Activated T-cell treated with anti-CD3 and anti-CD28 coated beads, Interleukin-2, amount 50 U/mL, for 24 hours (primary cell): ENCODE measurements around the gene ARHGAP32.

ENCODE experiments used
- DNase-seq: peaks from one replicate; pipeline ENCODE4 v3.0.0-alpha.2; 2020
- H3K27ac Mint-ChIP-seq: 2 replicates; pipeline ENCODE4 v1.8.0; 2020; ENCODE audit warnings: mild to moderate bottlenecking, mixed read lengths
- H3K27me3 Mint-ChIP-seq: 2 replicates; pipeline ENCODE4 v1.8.0; 2020; ENCODE audit warnings: mixed read lengths
- H3K36me3 Mint-ChIP-seq: 2 replicates; pipeline ENCODE4 v1.8.0; 2020; ENCODE audit warnings: low read depth, mixed read lengths
- H3K4me1 Mint-ChIP-seq: 2 replicates; pipeline ENCODE4 v1.8.0; 2020; ENCODE audit warnings: low read depth, mixed read lengths
- H3K4me3 Mint-ChIP-seq: 2 replicates; pipeline ENCODE4 v1.8.0; 2020; ENCODE audit warnings: mild to moderate bottlenecking, moderate library complexity, mixed read lengths
- H3K9me3 Mint-ChIP-seq: 2 replicates; pipeline ENCODE4 v1.8.0; 2020; ENCODE audit warnings: mixed read lengths

The ARHGAP32 gene

DNA sequence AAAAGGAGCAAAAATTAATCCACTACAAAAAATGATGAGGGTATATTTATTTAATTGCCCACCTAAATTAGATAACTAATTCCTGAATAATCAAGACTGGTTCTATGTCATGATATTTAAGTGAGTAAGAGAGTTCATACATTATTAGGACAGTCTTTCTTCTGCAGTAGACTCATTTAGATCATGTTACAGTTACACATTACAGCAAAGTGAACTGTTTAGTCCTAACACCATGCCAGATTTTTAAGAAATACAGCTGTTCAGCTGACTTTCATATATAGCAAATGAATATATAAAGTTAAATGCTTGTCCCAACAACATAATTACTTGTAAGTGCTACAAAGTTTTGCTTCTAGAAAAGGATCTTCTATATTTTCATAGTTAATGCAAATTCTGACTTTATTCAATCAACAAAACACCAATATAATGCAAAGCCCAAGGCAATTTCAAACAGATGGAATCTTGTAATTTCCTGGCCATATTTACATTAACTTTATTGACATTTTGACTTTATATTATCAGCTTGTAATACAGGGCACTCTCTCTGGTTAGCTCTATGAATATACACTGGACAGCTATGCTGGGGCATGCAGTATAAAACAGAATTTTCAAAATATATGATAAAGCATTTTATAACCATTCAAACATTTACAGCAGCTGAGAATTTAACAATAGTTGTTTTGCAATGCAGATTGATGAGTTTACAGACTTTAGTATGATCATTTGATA, 203.7 kb downstream of the ARHGAP32 start:
- Mint-ChIP-seq H3K27me3 (no peaks in the 10 kb centered on the region), H3K27ac (no peak overlapping the region), H3K4me3 (no peak overlapping the region), H3K4me1 (peaks cover 5% of the 10 kb centered on the region), H3K9me3 (peaks cover 2% of the 10 kb centered on the region), H3K36me3 (no peaks in the 10 kb centered on the region)
- DNase-seq = no peak

DNA sequence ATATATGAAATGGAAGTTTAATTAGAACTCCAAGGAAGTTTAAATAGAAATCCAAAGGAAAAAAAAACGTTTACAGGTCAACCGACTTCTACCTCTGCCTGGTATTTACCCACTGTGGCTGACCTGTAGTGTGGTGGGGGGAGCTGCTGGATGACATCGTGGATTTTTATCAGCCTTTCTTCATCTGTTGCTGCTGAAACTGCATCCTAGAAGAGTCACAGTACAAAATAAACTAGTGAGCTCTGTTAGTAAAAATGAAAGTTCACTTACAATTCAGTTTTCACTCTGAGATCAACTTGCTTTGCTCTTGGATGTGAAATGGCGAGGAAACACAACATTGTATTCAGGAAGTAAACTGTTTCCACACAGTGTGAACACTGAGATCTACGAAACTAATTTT, 206.2 kb downstream of the ARHGAP32 start:
- no peak for DNase-seq
- no peaks in the 10 kb centered on the region for H3K27me3 Mint-ChIP-seq
- H3K36me3 Mint-ChIP-seq = peaks cover 4% of the 10 kb centered on the region
- no peak overlapping the region for H3K27ac Mint-ChIP-seq
- H3K4me3 Mint-ChIP-seq = no peak overlapping the region
- H3K4me1 Mint-ChIP-seq = peaks cover 4% of the 10 kb centered on the region
- peaks cover 2% of the 10 kb centered on the region for H3K9me3 Mint-ChIP-seq

- H3K4me1 Mint-ChIP-seq = peaks cover 4% of the 10 kb centered on the region
- H3K27me3 Mint-ChIP-seq = no peaks in the 10 kb centered on the region
- H3K27ac Mint-ChIP-seq = no peak overlapping the region
- DNase-seq = no peak
- H3K4me3 Mint-ChIP-seq = no peak overlapping the region
- H3K36me3 Mint-ChIP-seq = peaks cover 8% of the 10 kb centered on the region
- H3K9me3 Mint-ChIP-seq = no peaks in the 10 kb centered on the region
Measured at GRCh38 chr11:128983023-128983422, 209.1 kb downstream of the ARHGAP32 start.

DNA sequence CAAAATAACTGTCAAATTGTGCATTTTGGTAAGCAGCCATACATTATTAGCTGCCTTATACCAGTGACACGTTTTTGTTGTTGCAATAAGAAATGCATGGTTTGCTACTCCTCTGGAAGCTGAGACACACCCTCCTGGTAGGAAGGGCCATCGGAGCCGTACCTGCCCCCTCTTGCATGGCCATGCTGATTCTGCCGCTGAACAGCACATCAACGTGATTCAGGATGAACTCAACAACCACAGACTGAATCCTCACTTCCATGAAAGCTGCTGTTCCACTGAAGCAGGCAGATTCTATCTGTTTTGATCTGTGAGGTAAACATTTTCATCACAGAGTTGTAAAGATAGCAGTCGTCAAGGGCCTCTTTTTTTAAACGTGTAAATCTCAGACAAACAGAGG, 210.9 kb downstream of the ARHGAP32 start:
- DNase-seq = no peak
- H3K36me3 Mint-ChIP-seq = peaks cover 8% of the 10 kb centered on the region
- no peaks in the 10 kb centered on the region for H3K27me3 Mint-ChIP-seq
- peaks cover 4% of the 10 kb centered on the region for H3K4me1 Mint-ChIP-seq
- no peak overlapping the region for H3K27ac Mint-ChIP-seq
- H3K9me3 Mint-ChIP-seq = no peaks in the 10 kb centered on the region
- H3K4me3 Mint-ChIP-seq = no peak overlapping the region

DNA sequence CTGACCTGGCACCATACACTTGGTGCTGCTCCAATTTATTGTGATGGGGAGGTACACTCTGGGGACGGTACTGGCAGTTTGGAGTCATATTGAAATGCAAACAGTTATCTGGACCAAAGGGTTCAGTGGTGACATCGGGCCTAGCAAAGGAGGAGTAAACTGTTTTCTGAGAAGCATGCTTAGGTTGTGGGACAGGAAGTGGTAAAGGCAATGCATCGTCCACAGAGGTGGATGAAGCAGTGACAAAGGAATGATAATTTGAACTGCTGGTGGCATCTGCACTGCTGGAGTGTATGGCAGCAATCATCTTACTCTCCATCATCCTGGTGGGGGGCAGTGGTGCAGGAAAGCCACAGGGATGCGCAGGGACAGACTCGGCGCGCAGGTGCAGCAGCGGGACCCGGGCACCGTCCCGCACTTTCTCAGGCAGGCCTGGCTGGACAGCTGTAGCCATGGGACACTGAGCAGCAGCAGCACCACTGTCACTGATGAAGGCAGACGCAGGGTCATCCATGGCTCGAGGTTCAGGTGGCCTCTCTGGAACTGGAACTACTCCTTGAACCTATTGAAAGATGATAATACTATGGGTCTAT, 221.4 kb downstream of the ARHGAP32 start:
- Mint-ChIP-seq H3K27me3 (no peaks in the 10 kb centered on the region), H3K4me1 (peaks cover 7% of the 10 kb centered on the region), H3K9me3 (no peaks in the 10 kb centered on the region), H3K27ac (no peak overlapping the region), H3K4me3 (no peak overlapping the region), H3K36me3 (peaks cover 30% of the 10 kb centered on the region)
- DNase-seq = no peak

DNA sequence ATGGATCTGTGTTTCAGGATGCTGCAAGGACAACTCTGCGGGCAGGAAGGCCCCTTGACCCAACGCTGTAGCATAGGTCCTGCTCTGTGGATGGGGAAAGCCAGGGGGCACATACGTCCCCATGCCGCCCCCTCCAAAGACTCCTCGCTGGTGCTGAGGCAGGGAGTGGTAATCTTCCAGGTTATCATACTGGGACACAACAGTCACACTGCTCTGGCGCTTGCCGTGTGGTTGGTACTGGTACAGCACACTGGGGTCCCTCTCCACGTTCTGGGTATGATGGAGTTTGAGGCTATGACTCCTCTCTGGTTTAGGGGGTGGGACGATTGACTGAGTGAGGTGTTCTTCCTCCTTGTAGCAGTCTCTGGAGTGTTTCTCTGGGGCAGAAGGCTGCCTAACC, 223.2 kb downstream of the ARHGAP32 start:
- Mint-ChIP-seq H3K9me3 (no peaks in the 10 kb centered on the region), H3K36me3 (peaks cover 30% of the 10 kb centered on the region), H3K27ac (no peak overlapping the region), H3K4me3 (no peak overlapping the region), H3K27me3 (no peaks in the 10 kb centered on the region), H3K4me1 (peaks cover 24% of the 10 kb centered on the region)
- no peak for DNase-seq

- DNase-seq = no peak
- H3K9me3 Mint-ChIP-seq = no peaks in the 10 kb centered on the region
- H3K27ac Mint-ChIP-seq = no peak overlapping the region
- H3K4me3 Mint-ChIP-seq = no peak overlapping the region
- H3K27me3 Mint-ChIP-seq = no peaks in the 10 kb centered on the region
- peaks cover 33% of the 10 kb centered on the region for H3K4me1 Mint-ChIP-seq
- H3K36me3 Mint-ChIP-seq = peaks cover 23% of the 10 kb centered on the region
Measured at GRCh38 chr11:128967578-128967977, 224.5 kb downstream of the ARHGAP32 start.

DNA sequence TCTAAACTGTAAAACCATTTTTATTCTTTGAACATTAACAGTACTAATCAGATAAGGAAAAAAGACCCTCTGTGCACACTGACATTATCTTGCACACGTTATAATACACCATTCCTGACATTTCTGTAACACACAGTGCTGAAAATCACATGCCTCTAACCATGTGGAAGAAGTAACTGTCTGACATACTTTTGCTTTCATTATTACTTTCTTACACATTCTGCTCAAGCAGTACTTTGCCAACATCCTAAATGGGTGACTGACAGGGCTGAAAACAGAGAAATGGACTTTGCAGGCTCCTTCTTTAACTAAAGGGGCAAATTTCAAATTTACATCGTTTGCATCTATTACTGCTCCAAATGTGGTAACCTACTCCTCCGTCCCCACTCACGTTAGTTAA, 226.6 kb downstream of the ARHGAP32 start:
- H3K4me1 Mint-ChIP-seq = peaks cover 29% of the 10 kb centered on the region
- no peak for DNase-seq
- H3K4me3 Mint-ChIP-seq = no peak overlapping the region
- peaks cover 11% of the 10 kb centered on the region for H3K36me3 Mint-ChIP-seq
- no peaks in the 10 kb centered on the region for H3K9me3 Mint-ChIP-seq
- peak overlapping the region; percentile 46 for H3K27ac Mint-ChIP-seq
- no peaks in the 10 kb centered on the region for H3K27me3 Mint-ChIP-seq

- Mint-ChIP-seq H3K9me3 (no peaks in the 10 kb centered on the region), H3K36me3 (peaks cover under 1% of the 10 kb centered on the region), H3K4me3 (no peak overlapping the region), H3K27me3 (no peaks in the 10 kb centered on the region), H3K27ac (peak overlapping the region; percentile 39), H3K4me1 (peaks cover 28% of the 10 kb centered on the region)
- no peak for DNase-seq
Measured at GRCh38 chr11:128964463-128964930, 227.6 kb downstream of the ARHGAP32 start.

GRCh38 chr11:128963744-128964325, 228.3 kb downstream of the ARHGAP32 start:
- Mint-ChIP-seq H3K4me3 (no peak overlapping the region), H3K9me3 (no peaks in the 10 kb centered on the region), H3K27ac (no peak overlapping the region), H3K4me1 (peaks cover 28% of the 10 kb centered on the region), H3K27me3 (no peaks in the 10 kb centered on the region), H3K36me3 (no peaks in the 10 kb centered on the region)
- no peak for DNase-seq

DNA sequence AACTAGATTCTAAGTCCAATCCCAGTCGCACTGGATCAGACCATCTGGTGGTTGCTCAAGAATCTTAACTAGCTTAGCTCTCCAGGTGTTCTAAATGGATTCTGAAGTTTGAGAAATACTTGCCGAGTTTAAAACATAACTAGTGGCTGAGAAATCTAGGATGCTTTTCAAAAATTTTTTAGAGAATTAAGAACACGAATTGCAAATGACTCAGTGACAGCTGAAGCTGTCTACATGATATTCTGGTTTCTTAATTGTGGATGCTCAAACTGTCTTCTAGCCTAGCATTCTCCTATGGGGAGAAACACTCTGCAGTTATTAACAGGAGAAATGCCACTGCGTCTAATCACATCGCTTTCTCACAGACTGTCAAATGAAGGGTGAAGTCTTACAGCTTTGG, 229.2 kb downstream of the ARHGAP32 start:
- H3K9me3 Mint-ChIP-seq = no peaks in the 10 kb centered on the region
- no peaks in the 10 kb centered on the region for H3K27me3 Mint-ChIP-seq
- no peak overlapping the region for H3K4me3 Mint-ChIP-seq
- no peak overlapping the region for H3K27ac Mint-ChIP-seq
- H3K4me1 Mint-ChIP-seq = peaks cover 28% of the 10 kb centered on the region
- H3K36me3 Mint-ChIP-seq = no peaks in the 10 kb centered on the region
- no peak for DNase-seq

DNA sequence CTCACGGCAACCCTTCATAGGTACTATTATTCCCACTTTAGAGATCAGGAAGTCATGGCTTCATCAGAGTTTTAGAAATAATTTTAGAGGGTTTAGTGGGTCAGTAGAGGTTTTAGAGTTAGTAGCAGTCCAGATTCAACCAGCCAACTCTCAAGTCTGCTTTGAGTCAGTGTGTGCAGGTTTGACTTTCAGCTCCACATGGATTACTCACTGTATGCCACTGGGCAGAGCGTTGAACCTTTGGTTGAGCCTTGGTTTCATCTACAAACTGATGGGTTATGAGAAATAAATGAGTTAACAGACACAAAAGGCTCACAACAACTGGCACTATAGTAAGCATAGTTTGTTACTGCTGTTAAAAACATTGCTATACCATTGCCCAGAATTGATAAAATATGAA, 230.5 kb downstream of the ARHGAP32 start:
- DNase-seq = no peak
- Mint-ChIP-seq H3K36me3 (no peaks in the 10 kb centered on the region), H3K27me3 (peaks cover 8% of the 10 kb centered on the region), H3K4me3 (no peak overlapping the region), H3K27ac (no peak overlapping the region), H3K4me1 (peaks cover 28% of the 10 kb centered on the region), H3K9me3 (no peaks in the 10 kb centered on the region)

GRCh38 chr11:128957202-128957482, 235.0 kb downstream of the ARHGAP32 start:
- H3K36me3 Mint-ChIP-seq = no peaks in the 10 kb centered on the region
- no peak for DNase-seq
- peaks cover 11% of the 10 kb centered on the region for H3K27me3 Mint-ChIP-seq
- H3K9me3 Mint-ChIP-seq = no peaks in the 10 kb centered on the region
- H3K4me3 Mint-ChIP-seq = no peak overlapping the region
- no peak overlapping the region for H3K27ac Mint-ChIP-seq
- peaks cover 2% of the 10 kb centered on the region for H3K4me1 Mint-ChIP-seq

GRCh38 chr11:128956401-128957201, 235.5 kb downstream of the ARHGAP32 start:
- Mint-ChIP-seq H3K4me3 (no peak overlapping the region), H3K4me1 (peaks cover 2% of the 10 kb centered on the region), H3K9me3 (no peaks in the 10 kb centered on the region), H3K27ac (no peak overlapping the region), H3K36me3 (no peaks in the 10 kb centered on the region), H3K27me3 (peaks cover 11% of the 10 kb centered on the region)
- DNase-seq = no peak

GRCh38 chr11:128955636-128956035, 236.5 kb downstream of the ARHGAP32 start:
- no peaks in the 10 kb centered on the region for H3K36me3 Mint-ChIP-seq
- no peak for DNase-seq
- H3K4me3 Mint-ChIP-seq = no peak overlapping the region
- H3K9me3 Mint-ChIP-seq = no peaks in the 10 kb centered on the region
- H3K27ac Mint-ChIP-seq = no peak overlapping the region
- peaks cover 11% of the 10 kb centered on the region for H3K27me3 Mint-ChIP-seq
- peaks cover 2% of the 10 kb centered on the region for H3K4me1 Mint-ChIP-seq
